ENCODE data around the gene GPBP1.
"Not testable (repeated sequence)": the region's sequence is repeated elsewhere in the genome, so short reads cannot be mapped to it uniquely, and the experiment has no call there.

The GPBP1 gene

DNA sequence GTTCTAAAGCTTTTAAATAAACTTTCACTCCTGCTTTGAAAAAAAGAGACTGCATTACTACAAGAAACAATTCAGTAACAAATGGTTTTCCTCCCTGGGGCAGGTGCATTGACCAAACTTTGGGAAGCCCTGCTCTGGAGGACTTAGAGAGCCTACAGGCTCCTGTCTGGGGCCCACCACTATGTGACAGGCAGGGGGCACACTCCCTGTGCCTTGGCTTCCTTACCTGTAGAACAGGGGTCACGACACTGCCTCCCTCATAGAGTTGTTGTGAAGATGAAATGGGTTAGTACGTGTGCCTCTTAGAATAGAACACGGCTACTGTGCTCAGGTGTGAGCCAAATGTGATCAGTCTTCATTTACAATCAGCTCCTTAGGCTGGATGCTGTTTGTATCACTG lies 130.1 kb downstream of the GPBP1 start:
- Histone ChIP-seq H3K9ac (ENCODE audit: insufficient read length, low read depth) (no peak overlapping the region), H3K4me1 (ENCODE audit: insufficient read depth, insufficient read length) (no peaks in the 10 kb centered on the region), H3K4me3 (ENCODE audit: insufficient read length, low read depth) (no peak overlapping the region), H3K27me3 (ENCODE audit: insufficient read depth, insufficient read length) (no peaks in the 10 kb centered on the region), H3K9me3 (ENCODE audit: insufficient read depth, low read length) (peaks cover 16% of the 10 kb centered on the region), H3K36me3 (ENCODE audit: insufficient read depth, insufficient read length, low read length) (no peaks in the 10 kb centered on the region)
- DNase-seq (ENCODE audit: low read depth, low spot score), result no peak
- TF ChIP-seq ZNF274 (IDR thresholded peaks at IDR 0.05; ENCODE audit: low read depth, low read length) (no peak), SUZ12 (IDR thresholded peaks at IDR 0.05; ENCODE audit: extremely low read depth, insufficient read depth, insufficient read length) (no peak), YY1 (IDR thresholded peaks at IDR 0.05; ENCODE audit: insufficient read depth, insufficient read length) (no peak)

DNA sequence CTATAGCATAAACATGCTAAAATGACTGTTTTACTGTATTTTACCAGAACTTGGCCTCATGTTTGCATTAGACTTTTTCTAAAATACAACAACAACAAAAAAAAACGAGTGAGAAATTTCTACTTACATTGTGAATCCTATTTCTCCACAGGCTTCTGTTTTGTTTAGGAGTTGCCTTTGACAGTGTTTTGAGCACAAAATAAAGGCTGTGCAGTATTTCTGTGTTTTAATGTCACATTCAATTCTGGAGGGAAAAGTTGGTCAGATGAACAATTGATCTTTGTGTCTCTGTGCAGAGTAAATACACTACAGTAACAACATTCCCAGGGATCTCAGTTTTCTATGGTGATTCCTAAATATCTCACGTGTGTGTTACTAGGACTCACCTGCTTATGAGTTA lies 131.1 kb downstream of the GPBP1 start:
- Histone ChIP-seq H3K9ac (ENCODE audit: insufficient read length, low read depth) (no peak overlapping the region), H3K4me1 (ENCODE audit: insufficient read depth, insufficient read length) (no peaks in the 10 kb centered on the region), H3K36me3 (ENCODE audit: insufficient read depth, insufficient read length, low read length) (no peaks in the 10 kb centered on the region), H3K4me3 (ENCODE audit: insufficient read length, low read depth) (no peak overlapping the region), H3K9me3 (ENCODE audit: insufficient read depth, low read length) (peaks cover 18% of the 10 kb centered on the region), H3K27me3 (ENCODE audit: insufficient read depth, insufficient read length) (no peaks in the 10 kb centered on the region)
- DNase-seq (ENCODE audit: low read depth, low spot score), result no peak
- no peak for TF ChIP-seq SUZ12 (IDR thresholded peaks at IDR 0.05; ENCODE audit: extremely low read depth, insufficient read depth, insufficient read length)
- no peak for TF ChIP-seq YY1 (IDR thresholded peaks at IDR 0.05; ENCODE audit: insufficient read depth, insufficient read length)
- TF ChIP-seq ZNF274 (IDR thresholded peaks at IDR 0.05; ENCODE audit: low read depth, low read length), result no peak

DNA sequence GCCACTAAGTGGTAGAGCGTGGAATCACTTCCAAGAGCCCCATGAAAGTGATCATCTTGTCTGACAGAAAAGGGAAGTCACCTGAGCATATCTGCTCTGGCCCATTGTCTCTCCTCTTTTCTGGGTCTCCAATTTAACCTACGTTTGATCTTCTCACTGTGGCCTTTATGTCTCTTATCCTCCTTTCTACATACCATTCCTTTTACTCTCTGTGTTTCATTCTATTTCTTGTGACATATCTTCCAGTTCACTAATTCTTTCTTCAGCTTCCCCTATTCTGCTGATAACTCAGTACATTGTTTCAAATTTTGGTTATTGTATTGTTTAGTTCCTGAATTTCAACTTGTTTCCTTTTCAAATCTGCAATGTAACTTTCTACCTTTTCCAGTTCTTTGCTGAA lies 132.5 kb downstream of the GPBP1 start:
- Histone ChIP-seq H3K9ac (ENCODE audit: insufficient read length, low read depth) (no peak overlapping the region), H3K4me1 (ENCODE audit: insufficient read depth, insufficient read length) (no peaks in the 10 kb centered on the region), H3K4me3 (ENCODE audit: insufficient read length, low read depth) (no peak overlapping the region), H3K36me3 (ENCODE audit: insufficient read depth, insufficient read length, low read length) (no peaks in the 10 kb centered on the region), H3K9me3 (ENCODE audit: insufficient read depth, low read length) (peaks cover 18% of the 10 kb centered on the region), H3K27me3 (ENCODE audit: insufficient read depth, insufficient read length) (no peaks in the 10 kb centered on the region)
- TF ChIP-seq SUZ12 (IDR thresholded peaks at IDR 0.05; ENCODE audit: extremely low read depth, insufficient read depth, insufficient read length) (no peak), ZNF274 (IDR thresholded peaks at IDR 0.05; ENCODE audit: low read depth, low read length) (no peak), YY1 (IDR thresholded peaks at IDR 0.05; ENCODE audit: insufficient read depth, insufficient read length) (no peak)
- DNase-seq (ENCODE audit: low read depth, low spot score), result no peak

DNA sequence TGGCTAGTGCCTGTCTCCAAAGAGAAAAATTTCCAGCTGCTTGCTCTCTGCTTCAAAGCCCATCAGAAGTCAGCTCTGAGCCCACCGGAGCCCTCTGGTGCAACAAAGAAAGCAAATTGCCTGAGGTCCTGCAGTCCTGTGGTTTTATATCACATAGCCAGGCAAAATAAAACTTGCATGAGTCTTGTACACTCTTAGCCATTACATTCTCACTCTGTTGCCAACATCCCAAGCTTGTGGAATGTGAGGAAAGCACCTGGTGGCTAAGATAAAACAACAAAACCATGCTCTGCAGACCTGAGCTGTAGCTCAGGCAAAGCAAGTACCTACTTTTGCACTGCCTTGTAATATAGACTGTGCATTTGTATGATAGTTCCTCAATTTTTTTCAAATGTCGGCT lies 133.7 kb downstream of the GPBP1 start:
- Histone ChIP-seq H3K4me1 (ENCODE audit: insufficient read depth, insufficient read length) (no peaks in the 10 kb centered on the region), H3K9me3 (ENCODE audit: insufficient read depth, low read length) (peaks cover 18% of the 10 kb centered on the region), H3K27me3 (ENCODE audit: insufficient read depth, insufficient read length) (no peaks in the 10 kb centered on the region), H3K9ac (ENCODE audit: insufficient read length, low read depth) (no peak overlapping the region), H3K36me3 (ENCODE audit: insufficient read depth, insufficient read length, low read length) (no peaks in the 10 kb centered on the region), H3K4me3 (ENCODE audit: insufficient read length, low read depth) (no peak overlapping the region)
- TF ChIP-seq ZNF274 (IDR thresholded peaks at IDR 0.05; ENCODE audit: low read depth, low read length) (no peak), YY1 (IDR thresholded peaks at IDR 0.05; ENCODE audit: insufficient read depth, insufficient read length) (no peak), SUZ12 (IDR thresholded peaks at IDR 0.05; ENCODE audit: extremely low read depth, insufficient read depth, insufficient read length) (no peak)
- DNase-seq (ENCODE audit: low read depth, low spot score), result no peak

DNA sequence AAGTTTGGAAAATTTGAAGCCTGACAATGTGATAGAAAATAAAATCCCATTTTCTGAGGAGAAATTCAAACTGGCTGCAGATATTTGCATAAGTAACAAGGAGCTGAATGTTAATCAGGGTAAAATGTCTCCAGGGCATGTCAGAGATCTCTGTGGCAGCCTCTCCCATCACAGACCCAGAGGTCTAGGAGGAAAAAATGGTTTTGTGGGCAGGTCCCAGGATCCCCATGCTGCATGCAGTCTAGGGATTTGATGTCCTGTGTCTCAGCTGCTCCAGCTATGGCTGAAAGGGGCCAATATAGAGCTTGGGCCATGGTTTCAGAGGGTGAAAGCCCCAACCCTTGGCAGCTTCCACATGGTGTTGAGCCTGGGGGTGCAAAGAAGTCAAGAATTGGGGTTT lies 135.2 kb downstream of the GPBP1 start:
- H3K9me3 ChIP-seq (ENCODE audit: insufficient read depth, low read length), result peaks cover 18% of the 10 kb centered on the region
- DNase-seq (ENCODE audit: low read depth, low spot score); H3K36me3 ChIP-seq (ENCODE audit: insufficient read depth, insufficient read length, low read length); H3K4me3 ChIP-seq (ENCODE audit: insufficient read length, low read depth); H3K9ac ChIP-seq (ENCODE audit: insufficient read length, low read depth); H3K27me3 ChIP-seq (ENCODE audit: insufficient read depth, insufficient read length); H3K4me1 ChIP-seq (ENCODE audit: insufficient read depth, insufficient read length): not testable (repeated sequence)

DNA sequence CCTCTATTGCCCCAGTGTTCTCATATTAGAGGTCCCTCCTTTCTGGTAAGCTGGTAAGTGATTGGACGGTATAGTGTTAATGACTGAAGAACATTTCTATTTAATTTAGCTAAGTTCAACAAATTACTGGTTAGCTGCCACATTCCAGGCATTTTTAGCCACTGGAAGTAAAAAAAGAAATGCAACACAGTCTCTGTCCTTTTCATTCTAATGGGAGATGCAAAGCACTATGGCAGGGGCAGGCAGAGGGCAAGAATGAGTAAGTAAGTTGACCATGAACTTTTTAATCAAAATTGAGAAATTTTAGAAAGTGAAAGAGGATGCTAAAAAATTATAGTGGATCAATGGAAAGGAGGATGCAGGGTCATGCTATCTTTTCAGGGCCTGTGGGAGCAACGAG lies 137.4 kb downstream of the GPBP1 start:
- H3K27me3 ChIP-seq (ENCODE audit: insufficient read depth, insufficient read length), result no peaks in the 10 kb centered on the region
- H3K9me3 ChIP-seq (ENCODE audit: insufficient read depth, low read length), result peaks cover 16% of the 10 kb centered on the region
- H3K9ac ChIP-seq (ENCODE audit: insufficient read length, low read depth), result no peak overlapping the region
- DNase-seq (ENCODE audit: low read depth, low spot score), result no peak
- H3K36me3 ChIP-seq (ENCODE audit: insufficient read depth, insufficient read length, low read length), result no peaks in the 10 kb centered on the region
- H3K4me3 ChIP-seq (ENCODE audit: insufficient read length, low read depth), result no peak overlapping the region
- no peaks in the 10 kb centered on the region for H3K4me1 ChIP-seq (ENCODE audit: insufficient read depth, insufficient read length)
- TF ChIP-seq ZNF274 (IDR thresholded peaks at IDR 0.05; ENCODE audit: low read depth, low read length) (no peak), YY1 (IDR thresholded peaks at IDR 0.05; ENCODE audit: insufficient read depth, insufficient read length) (no peak), SUZ12 (IDR thresholded peaks at IDR 0.05; ENCODE audit: extremely low read depth, insufficient read depth, insufficient read length) (no peak)

DNA sequence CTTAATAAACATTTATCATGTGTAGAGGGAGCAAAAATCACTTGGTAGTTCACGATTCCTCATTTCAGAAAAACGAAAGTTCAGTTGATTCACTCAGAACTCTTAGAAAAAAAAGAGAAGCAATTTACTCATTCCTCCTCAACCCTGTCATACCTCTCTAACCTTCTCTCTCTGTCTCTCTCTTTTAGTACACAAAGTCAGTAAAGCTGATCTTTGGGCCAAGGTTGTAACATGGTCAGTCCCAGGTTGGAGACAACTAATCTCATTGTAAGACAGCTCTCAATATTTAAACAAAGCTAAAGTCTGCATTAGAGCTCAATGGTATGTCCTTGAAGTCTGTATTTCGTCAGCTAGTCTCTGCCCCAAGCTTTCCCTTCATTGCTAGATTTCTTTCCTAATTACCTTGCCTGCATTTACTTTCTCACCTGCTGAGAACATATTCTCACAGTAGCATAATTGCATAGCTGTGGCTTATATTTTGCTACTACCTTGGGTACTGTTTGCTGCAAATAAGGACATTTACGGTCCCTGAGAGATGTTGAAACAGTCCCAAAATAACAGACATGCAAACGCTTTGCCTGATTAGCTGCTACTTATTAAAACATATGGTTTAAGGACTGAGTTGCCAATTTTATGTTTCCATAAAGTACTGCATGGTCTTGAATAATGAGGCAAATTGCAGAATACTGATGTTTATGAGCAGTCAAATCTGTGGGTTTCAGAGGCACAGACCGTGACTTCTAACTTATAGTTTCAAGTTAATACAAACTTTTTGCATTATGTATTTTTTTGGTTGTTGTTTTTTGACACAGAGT lies 138.3 kb downstream of the GPBP1 start:
- H3K4me3 ChIP-seq (ENCODE audit: insufficient read length, low read depth), result no peak overlapping the region
- TF ChIP-seq SUZ12 (IDR thresholded peaks at IDR 0.05; ENCODE audit: extremely low read depth, insufficient read depth, insufficient read length), result no peak
- no peak for TF ChIP-seq YY1 (IDR thresholded peaks at IDR 0.05; ENCODE audit: insufficient read depth, insufficient read length)
- no peak for TF ChIP-seq ZNF274 (IDR thresholded peaks at IDR 0.05; ENCODE audit: low read depth, low read length)
- H3K36me3 ChIP-seq (ENCODE audit: insufficient read depth, insufficient read length, low read length), result no peaks in the 10 kb centered on the region
- H3K27me3 ChIP-seq (ENCODE audit: insufficient read depth, insufficient read length), result no peaks in the 10 kb centered on the region
- DNase-seq (ENCODE audit: low read depth, low spot score), result no peak
- H3K9me3 ChIP-seq (ENCODE audit: insufficient read depth, low read length), result peaks cover 8% of the 10 kb centered on the region; the same call in 1 of the 2 replicates
- H3K9ac ChIP-seq (ENCODE audit: insufficient read length, low read depth), result no peak overlapping the region
- H3K4me1 ChIP-seq (ENCODE audit: insufficient read depth, insufficient read length), result no peaks in the 10 kb centered on the region
